GM18867 (cell line): ENCODE measurements around the gene FAM174B.
A peak's percentile ranks its signal among the peaks of the same experiment; 100 is the strongest.

Source experiments
- ATAC-seq: cut with Tn5 transposase; IDR thresholded peaks from one replicate; pipeline ENCODE4 v1.9.1; 2021; ENCODE audit warnings: mild to moderate bottlenecking, moderate library complexity; ENCODE audit not compliant: unreplicated experiment

Gene FAM174B

DNA sequence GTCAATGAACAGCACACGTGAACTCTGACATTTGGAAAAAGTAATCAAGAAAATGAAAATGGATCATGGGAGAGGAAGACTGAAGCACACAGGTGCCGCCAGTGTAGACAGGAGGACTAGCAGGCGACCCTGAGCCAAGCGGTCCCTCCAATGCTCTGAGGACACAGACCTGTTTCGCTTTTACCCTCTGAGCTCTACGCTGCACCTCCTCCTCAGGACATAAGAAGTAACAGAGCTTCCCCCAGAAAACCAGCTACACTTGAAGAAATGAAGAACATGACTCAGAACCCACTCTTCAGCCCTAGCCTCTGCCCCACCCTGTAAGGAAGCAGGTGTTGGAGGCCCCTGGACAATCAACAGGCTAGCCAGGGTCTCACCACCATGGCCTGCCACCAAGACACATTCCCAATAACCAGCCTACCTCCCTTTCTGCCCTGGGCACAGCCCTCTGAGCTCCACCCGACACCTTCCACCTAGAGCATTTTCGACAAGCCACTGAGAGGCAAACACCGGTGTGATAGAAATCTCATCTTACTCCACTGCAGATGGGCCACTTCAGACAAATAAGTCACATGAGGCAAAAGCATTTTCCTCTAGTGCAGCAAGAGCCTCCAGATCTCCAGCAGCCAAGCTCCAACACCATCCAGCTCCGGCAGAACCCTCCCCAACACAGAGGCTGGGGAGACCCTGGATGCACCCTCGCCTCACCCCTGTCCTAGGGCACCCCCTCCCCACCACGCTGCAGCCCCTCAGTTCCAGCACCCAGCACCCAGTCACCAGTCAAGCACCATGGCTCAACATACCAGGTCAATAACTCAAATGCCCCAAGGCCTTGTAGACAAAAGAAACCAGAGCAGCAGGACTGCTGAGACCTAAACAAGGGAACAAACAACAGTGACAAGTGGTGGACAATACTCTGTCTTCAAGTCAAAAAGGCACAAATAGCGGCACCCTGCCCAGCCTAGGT lies 11.4 kb downstream of the FAM174B start:
- peak; percentile 59 for ATAC-seq

DNA sequence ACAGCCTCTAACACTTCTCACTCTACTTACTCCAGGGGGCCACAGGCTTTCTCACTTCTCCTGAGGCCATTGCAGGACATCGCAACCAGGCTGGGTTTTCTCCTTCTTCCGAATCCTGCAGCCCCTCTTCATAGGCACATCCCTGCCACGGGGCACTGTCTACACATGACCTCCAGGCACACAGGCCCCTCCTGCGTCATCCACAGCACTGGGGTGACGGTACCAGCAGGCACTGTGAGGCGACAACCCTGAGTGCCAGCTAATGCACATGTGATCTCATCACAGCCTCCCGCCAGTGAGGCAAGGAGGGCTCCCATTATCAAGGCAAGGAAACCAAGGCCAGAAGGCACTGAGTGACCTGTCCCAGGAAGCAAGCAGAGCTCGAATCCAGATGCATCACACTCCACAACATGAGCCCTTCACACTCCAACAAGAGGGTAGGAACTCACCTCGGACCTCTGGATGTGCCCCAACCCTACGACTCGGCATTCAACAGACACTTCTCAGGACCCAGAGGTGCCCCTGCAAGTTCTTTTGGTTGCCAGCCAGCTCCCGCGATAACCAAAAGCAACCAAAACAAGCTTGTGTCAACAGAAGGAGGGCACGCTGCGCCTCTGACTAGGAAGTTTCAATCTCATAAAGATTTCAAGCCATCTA lies 16.7 kb downstream of the FAM174B start:
- ATAC-seq = no peak

- no peak for ATAC-seq
Observed at GRCh38 chr15:92638291-92638708, 17.3 kb downstream of the FAM174B start.

GRCh38 chr15:92637626-92638025 lies 17.9 kb downstream of the FAM174B start:
- no peak for ATAC-seq

DNA sequence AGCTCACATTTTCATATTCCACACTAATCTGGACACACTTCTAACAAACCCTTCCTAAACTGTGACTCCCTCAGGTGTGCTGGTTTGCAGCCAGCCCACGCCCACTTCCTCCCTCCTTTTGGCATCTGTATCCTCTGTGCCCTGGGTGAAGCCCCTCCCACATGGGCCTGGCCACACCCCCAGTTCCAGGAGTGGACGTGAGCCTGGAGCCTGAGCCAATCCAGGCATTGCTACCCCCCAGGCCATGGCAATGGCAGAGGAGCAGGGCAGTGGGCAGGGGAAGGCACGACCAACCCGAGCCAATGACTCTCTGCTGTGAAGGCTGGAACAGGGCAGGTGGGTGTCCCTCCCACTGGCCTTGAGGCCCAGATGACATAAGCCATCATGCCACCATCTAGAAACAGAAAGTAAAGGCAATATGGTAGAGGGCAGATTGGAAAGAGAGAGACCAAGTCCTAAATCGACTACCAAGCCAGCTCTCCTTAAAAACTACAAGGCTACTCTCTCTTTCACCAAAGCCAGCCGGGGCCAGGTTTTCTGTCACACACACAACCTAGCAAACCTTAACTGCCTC lies 18.6 kb downstream of the FAM174B start:
- peak; percentile 48 for ATAC-seq

- ATAC-seq = no peak
Observed at GRCh38 chr15:92636401-92636907, 19.1 kb downstream of the FAM174B start.

- no peak for ATAC-seq
Observed at GRCh38 chr15:92634671-92635201, 20.8 kb downstream of the FAM174B start.

DNA sequence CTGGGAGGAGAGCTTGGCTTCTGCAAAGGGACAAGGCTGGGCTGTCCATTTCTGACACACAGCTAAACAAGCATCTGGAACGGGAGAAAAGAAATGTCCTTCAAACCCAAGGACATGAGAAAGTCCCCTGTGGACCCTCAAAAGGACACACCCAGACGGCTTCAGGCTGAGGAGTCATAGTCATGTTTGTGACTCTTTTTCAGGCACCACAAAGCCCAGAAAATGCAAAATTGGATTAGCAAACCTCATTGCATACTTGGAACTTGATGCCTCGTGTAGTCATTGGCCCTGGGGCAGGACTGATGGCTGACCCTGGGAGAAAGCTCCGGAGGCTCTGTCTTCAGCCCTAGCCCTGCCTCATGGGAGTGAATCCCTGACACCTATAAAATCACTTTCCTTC lies 21.5 kb downstream of the FAM174B start:
- no peak for ATAC-seq

DNA sequence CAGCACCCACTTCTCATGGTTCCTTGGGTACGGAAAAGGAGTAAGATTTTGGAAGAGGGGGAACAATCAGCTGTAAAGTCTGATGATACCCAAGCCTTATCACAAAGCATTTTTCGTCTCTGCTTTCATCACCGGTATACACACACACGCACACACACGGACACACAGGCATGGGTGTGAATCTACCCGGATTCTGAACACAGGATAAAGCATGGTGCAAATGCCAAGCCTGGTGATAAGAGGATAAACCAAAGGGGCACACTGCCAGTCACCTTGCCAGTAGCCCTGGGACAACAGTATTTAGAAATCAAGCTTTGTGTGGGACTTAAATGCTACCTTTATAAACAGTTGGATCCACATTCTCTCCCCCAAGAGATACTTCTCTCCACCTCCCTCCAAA lies 22.2 kb downstream of the FAM174B start:
- no peak for ATAC-seq

GRCh38 chr15:92633001-92633400 lies 22.6 kb downstream of the FAM174B start:
- no peak for ATAC-seq

- ATAC-seq = no peak
Observed at GRCh38 chr15:92631721-92632120, 23.9 kb downstream of the FAM174B start.

DNA sequence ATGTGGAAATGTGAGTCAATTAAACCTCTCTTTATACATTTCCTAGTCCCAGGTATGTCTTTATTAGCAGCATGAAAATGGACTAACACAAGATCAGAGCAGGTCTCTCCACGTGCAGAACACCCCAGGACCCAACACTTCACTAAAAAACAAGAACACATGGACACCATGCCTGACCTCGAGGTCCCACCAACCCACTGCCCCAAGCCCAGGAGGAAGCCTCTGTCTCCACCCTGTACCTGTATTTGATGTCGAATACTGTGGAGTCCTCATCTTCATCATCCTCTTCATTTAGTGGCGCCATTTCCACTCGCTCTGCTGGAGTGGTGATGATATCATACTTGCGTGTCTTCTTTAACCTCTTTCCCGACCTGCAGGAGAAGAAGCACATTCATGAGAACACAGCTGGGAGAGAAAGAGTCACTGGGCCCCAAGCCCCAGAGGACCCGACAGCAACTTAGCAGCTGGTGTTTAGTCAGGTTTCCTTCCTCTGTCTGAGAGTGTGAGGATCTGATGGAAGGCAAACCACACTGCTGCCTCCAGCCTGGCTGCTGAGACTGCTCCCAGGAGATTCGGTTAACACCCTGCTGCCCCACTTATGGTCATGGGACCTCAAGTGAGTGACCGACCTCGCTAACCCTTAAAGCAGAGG lies 25.5 kb downstream of the FAM174B start:
- ATAC-seq = no peak

DNA sequence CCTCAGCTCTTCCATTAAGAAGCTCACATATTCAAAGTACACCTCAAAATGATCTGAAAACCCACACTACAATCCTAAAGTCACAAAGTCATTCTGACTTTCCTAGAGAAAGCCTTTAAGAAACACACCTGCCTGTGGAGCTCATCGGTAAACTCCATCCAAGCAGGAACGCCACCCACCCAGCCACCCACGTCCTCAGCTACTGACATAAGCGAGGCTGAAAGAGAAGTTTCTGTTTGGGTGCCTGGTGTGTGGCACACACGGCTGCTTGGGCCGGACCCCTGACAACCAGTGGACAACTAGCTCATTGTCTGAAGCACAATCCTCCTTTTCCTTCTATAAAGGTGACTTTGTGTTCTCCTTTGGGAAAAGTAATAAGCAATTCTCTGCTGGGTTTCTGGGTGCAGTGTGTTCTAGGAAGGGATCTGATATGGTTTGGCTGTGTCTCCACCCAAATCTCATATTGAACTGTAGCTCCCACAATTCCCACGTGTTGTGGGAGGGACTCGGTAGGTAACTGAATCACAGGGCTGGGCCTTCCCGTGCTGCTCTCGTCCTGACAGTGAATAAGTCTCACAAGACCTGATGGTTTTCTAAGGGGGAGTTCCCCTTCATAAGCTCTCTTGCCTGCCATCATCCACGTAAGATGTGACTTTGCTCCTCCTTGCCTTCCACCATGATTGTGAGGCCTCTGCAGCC lies 26.1 kb downstream of the FAM174B start:
- no peak for ATAC-seq

DNA sequence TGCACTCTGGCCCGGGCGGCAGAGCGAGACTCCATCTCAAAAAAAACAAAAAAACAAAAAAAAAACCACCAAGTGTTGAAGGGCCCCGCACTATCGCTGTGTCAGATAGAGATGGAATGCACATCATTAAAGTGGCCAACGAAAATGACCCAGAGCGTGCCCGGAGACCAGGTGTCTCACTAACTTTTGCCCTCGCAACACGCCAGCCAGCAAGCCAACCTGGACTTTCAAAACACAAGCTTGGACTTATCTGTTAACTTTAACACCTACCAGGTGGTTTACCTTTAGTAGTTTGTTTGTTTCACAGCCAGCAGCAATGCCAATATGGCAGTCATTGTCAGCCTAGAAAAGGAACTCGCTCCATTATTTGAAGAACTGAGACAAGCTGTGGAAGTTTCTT lies 28.6 kb downstream of the FAM174B start:
- ATAC-seq = no peak

DNA sequence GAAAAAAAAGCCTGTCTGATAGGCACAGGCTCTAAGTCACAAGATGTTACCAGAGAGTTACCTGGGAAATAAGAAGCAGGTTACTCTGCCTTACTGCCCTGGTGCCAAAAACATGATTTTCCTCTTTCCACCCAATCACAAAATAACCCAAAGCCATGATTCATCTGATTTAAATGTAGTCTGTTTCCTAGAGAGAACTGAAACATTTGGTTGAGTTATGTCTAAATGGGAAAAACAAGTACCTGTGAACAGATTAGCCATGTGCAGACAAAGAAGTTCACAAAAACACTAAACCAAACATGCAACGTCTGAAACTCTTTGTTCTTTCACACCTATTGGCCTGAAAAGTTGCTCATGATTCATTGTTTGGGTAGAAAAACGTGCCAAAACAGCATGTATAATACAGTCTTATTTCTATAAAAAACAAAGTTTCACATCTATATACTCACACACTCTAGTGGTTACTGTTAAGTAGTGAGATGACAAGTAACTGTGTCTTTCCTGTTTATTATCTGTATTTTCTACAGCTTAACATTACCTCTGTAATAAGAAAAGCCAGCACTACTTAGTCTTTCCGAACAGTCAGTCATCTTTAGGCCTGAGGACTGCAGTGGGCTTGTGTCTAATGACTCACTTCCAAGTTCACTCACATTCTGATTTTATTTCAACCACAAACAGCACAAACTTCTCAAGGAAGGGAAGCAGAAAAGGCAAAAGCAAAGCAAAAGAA lies 30.2 kb downstream of the FAM174B start:
- peak; percentile 75 for ATAC-seq

- no peak for ATAC-seq
Observed at GRCh38 chr15:92624401-92624991, 31.1 kb downstream of the FAM174B start.

- ATAC-seq = no peak
Observed at GRCh38 chr15:92623435-92623834, 32.1 kb downstream of the FAM174B start.

GRCh38 chr15:92621972-92622533 lies 33.5 kb downstream of the FAM174B start:
- ATAC-seq = no peak

GRCh38 chr15:92620991-92621390 lies 34.6 kb downstream of the FAM174B start:
- no peak for ATAC-seq
